ENCODE data around the gene ACER2.

DNA sequence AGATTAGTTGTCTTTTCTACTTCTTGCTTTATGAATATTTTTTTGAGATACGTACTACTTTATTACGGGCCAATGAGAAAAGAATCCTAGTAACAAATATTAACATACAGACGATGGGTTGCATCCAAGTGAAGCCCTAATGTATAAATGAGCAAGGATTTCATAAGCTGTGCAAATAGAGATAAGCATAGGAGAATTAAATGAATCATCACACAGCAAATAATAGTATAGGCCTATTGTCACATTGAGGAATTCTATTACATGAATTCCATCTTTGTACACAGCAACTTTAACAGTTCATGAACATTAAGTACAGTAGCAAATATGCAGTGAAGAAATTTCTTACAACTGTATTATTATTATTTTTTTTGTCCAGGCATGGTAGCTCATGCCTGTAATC, 78.0 kb downstream of the ACER2 start:
- no peak for TF ChIP-seq NFRKB (IDR thresholded peaks at IDR 0.05)
- TF ChIP-seq LEF1 (IDR thresholded peaks at IDR 0.05; ENCODE audit: borderline replicate concordance): no peak
- TF ChIP-seq ELF4 (IDR thresholded peaks at IDR 0.05): no peak
- TF ChIP-seq SP1 (IDR thresholded peaks at IDR 0.05): no peak
- no peak for TF ChIP-seq FOXM1 (IDR thresholded peaks at IDR 0.05; ENCODE audit: borderline replicate concordance)
- no peak for TF ChIP-seq BHLHE40 (IDR thresholded peaks at IDR 0.05; ENCODE audit: borderline replicate concordance)
- TF ChIP-seq FOXA1 (IDR thresholded peaks at IDR 0.05): no peak
- no peak for TF ChIP-seq TARDBP (IDR thresholded peaks at IDR 0.05)
- TF ChIP-seq ARNT (IDR thresholded peaks at IDR 0.05): no peak
- no peak for TF ChIP-seq FOXK2 (IDR thresholded peaks at IDR 0.05)

All from HEK293T (cell line).